Activated naive CD4-positive, alpha-beta T cell (primary cell): Measurements from ENCODE around the gene OSCP1.
A peak's percentile ranks its signal among the peaks of the same experiment; 100 is the strongest.

ENCODE experiments used
- DNase-seq, 4 experiments: peaks; one replicate each; lab custom pipeline; 2025; lab: John Stamatoyannopoulos, UW

The OSCP1 gene

DNA sequence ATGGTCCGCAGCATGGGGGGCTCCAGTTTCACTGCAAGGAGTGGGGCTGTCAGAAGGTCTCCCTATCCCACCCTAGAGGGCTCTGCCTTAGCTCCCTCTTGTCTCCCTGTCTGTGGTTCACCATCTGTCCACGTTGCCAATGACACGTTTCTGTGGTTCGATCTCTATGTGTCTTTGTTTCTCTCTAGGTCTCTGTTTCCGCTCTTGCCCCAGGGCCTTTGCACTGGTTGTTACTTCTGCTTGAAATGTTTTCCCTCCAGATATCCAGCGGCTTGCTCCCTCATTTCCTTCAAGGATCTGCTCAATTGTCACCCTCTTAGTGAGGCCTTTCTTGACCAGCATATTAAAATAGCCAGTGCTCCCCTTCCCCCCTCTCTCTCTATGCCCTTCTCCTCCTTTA is 22.4 kb upstream of the OSCP1 start:
- DNase-seq, result no peak

DNA sequence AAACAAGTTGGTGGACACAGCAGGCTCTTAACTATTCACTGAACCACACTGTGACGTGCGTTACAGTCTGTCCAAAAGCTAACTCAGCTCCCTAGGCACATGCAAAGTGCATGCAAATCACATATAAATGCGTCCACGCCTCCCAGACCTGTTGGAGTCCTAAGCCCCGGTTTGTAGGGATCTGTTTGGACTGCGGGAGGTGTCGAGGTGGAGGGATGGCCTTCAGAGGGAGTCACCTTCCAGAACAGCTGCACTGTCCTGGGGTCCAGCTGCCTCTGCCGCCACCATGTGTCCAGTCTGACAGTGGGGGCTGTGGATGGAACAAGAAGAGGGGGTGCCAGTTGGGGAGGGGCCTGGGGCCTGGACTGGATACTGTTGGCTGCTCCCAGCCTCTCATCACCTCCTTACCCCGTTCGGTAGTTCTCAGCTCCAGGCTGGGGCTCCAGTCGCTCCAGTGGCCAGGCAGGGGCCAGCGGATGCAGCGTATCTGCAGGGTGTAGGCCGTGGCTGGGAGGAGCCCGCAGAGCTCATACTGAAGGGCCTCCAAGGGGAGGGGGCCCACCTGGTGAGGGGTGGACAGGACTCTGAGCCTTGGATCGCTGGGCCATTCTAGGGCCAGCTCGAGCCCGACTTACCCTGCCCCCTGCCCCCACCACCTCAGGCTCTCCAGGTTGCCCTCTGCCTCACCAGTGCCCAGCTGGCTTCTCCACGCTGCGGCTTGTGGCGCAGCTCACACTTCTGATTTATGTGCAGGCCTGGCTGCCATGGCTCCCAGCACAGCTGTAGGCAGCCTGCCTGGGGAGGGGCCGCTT is 21.8 kb upstream of the OSCP1 start:
- no peak for DNase-seq

DNA sequence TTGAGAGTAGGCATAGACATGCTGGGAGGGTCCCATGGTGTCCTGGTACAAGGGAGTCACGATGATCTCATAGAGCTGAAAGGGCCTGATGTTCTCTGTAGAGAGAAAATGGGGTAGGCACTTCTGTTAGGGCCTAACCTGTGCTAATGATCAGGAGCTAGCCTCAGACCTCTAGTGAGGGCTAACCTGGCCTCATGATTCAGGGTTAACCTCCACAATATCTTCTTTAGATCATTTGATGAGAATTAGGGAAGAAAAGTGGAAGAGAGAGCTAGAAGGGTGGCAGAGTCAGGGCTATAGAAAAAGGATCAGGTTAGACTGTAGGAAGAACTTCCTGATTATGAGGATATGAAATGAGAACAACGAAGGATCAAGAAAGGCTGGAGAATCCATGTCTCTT is 18.9 kb upstream of the OSCP1 start:
- DNase-seq, result no peak

DNA sequence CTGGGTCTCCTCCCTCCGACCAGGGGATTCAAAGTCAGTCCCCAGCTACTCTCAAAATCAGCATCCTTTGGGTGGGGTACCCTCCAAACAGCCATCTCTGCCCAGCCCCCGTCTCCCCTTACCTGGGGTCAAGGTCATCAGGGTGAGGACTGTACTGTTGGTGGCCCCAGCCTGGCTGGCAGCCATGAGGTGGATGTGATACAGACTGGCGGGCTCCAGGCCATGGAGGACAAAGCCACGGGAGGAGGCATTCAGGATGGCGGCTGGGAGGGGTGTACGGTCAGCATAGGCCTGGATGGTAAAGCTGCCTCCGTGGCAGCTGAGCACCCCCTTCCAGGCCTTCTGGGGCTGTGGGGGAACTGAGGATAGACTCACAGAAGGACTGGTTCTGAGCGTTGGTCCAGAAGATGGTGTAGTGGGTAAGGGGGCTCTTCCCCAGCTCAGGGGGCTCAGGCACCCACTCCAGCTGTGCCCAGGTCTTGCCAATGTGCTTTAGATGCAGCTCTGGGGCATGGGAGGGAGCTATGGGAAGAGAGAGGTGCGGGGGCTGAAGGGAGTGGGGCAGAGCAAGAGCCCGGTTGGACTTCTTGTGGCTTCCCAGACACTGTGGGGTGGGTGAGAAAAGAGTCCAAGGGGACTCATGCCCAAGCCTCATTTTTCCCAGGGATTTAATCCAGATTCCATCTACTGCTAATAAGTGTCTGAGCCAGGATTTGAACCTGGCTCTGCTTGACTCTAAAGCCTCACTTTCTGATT is 17.6 kb upstream of the OSCP1 start:
- no peak for DNase-seq

DNA sequence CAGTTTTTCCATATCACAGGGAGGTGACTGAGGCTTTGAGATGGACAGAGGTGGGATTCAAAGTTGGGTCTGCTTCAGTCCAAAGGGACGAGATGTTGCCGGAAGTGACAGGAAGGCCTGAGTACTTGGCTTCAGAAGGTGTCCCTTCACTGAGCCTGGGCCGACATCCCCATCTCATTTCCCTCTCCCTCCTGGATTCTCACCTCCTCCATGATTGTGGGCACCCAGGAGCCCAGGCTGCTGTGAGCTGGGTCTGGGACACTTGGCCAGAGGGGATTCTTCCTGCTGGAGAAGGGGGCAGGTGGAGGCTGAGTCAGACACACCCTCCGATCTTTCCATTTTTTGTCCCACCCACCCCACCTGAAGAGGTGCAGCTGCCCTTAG is 16.8 kb upstream of the OSCP1 start:
- DNase-seq, result no peak

DNA sequence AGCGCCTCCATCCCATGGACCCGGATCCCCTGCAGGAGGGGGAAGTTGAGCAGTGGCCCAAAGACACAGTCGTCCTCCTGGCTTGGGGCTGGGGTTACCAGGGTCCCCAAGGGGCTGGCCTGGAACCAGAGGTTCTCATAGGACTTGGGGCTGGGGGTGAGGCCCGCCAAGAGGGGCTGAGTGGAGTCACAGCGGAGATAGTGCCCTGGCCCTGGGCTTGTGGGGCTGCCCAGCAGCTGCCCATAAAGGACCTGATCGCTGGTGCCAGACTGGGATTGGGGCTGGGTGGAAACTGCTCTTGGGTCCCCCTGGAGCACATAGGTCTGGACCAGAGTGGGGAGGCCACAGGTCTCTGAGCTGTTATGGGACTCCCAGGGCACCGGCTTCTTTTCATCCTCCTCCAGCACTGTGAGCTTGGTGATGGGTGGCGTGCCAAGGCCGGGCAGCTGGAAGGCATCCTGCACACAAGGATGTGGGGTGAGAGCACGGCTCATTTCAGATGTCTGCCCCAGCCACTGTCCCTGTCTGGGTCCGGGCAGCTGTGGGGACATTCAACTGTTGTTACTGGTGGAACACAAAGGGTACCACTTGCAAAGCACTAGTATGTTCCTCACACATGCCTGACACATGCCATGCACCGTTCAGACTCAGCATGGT is 16.2 kb upstream of the OSCP1 start:
- no peak for DNase-seq

DNA sequence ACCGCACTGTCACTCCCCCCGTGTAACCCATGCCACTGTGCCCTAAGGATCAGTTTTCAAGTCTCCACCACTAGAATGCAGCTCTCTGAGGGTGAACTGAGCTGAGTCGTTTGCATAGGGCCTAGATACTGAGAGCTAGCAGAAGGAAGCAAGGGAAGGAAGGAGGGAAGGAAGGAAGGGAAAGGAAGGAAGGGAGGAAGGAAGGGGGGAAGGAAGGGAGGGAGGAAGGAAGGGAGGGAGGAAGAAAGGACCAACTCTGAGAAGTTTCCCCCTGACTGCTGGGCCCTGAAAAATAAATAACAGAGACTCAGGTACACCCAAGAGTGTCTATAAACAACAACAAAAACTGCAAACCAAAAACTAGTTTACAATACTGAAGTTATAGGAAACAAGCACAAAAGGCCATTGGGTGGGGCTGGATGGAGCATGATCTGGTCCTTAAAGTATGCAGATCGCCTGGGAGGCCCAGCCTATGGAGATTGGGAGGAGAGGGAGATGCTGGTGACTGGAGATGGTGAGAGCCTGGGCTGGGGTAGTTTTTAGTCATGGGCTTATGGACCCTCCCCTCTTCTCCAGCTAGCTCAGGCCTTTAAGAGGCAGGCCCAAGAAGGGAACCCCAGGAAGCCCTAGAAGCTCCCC is 15.6 kb upstream of the OSCP1 start:
- DNase-seq, result no peak

DNA sequence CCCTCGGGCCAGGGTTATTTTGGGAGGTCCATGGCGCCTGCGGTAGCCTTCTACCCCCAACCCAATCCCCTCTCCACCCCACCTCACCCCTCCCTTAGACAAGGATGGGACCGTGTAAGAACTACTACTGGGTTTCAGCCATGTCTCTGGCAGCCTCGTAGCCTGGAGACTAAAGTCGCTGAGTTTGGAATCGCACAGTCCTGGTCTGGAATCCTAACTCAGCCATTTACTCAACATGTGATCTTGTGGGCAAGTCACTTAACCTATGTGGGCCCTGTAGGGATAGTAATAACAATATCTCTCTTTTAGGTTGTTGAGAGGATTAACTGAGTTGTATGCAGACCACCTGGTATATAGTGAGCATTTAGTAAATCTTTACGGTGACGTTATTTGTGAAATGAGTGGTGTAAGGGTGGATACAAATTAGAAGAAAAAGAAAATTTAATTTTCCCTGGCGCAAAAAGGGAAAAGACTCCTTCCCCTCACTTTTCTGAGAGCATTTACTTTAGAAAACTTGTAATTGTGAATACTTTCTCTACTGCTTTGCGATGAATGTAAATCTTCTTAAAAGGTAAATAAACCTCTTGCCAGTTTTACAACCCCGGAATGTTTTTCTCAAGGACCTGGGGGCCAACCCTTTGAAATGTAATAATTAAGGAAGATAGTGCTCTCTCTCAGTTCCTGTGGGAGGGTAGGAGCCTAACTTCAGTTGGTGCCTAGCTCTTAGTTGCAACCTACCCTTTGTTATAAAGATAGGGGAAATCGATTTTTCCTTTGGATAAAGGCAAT is 14.5 kb upstream of the OSCP1 start:
- DNase-seq, result no peak

DNA sequence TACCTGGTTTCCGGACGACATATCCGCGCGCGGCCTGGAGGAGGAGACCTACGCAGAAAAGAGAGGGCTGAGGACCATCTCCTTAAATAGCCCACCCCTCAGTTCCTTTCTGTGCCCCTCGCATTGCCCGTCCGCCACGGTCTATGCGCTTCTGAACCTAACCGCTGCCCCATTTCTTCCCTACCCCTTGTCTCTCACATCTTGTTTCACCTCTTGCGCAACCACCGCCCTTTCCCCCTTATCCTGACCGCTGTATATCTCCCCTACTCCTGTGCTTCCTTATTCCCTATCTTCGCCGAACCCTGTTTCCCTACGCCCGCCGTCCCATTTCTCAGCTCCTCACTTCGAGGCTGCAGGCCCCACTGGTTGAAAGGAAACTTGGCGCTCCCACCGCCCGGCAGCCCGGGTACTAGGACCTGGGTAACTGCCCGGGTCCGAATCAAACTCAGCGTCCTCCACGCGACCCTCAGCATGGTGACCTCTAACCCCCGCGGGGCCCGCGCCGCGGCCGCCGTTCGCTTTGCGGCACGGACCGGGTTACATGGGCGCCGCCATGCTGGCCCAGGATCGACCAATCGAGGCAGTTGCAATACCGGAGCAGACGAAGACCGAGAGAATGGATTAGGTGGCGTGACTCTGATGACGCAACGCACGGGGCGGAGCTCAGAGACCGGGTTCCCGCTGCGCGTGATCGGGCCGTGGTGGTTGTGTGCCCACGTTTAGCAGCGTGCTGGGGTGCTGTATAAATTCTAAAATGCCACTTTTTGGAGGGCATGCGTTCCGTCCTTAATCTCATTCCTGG is 13.8 kb upstream of the OSCP1 start, which contains the start of gene MRPS15:
MRPS15 (minus strand) TSS at position 582 of the 802 bp plus-strand sequence; CDS start at position 473, 109 bp downstream.
- DNase-seq, result peak; percentile 73 to 92 (median 84)

DNA sequence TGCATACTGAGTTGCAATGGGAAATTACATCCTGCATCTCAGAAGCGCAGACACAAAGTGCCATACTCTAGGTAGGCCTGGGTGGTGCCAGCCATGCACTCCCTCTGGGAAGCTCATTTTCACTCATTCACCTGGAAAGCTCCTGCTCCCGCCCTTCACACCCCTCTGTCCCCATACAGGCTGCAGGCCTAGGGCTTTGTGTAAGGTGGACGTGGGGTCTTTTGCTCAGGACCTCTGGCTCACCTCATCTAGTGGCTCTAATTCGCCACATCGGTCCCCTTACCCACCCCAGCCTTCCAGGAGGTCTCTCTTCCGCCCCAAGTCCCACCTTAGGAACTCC is 13.2 kb upstream of the OSCP1 start:
- DNase-seq, result no peak

DNA sequence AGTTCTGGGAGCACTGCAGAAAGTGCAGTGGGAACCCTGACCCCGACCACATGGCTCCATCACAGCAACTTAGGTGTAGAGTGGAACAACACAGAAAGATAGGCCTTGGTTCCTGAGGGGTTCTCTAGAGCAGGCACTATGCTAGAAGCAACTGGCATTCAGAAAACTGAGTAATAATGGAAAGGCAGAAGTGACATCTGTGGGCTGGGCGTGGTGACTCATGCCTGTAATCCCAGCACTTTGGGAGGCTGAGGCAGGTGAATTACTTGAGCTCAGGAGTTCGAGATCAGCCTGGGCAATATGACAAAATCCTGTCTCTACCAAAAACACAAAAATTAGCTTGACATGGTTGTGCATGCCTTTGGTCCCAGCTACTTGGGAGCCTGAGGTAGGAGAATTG is 8.7 kb upstream of the OSCP1 start:
- DNase-seq, result no peak

DNA sequence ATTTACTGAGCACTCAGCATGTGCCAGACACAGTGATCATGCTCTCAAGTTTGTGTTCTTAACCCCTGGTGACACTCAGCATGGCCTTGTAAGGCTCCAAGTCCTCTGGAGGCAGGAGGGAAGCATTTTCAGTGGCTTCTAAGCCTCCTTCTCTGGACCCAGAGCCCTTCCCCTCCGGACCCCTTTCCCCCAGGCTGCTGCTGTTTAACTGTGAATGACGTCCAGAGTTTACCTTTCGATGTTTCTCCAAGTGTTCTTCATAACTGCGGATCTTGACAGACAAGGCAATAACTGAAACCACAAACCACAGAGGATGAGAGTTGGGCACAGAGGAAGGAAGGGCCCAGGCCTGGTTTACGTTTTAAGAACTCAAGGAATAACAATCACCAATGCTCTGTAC is 7.4 kb upstream of the OSCP1 start:
- DNase-seq, result no peak

DNA sequence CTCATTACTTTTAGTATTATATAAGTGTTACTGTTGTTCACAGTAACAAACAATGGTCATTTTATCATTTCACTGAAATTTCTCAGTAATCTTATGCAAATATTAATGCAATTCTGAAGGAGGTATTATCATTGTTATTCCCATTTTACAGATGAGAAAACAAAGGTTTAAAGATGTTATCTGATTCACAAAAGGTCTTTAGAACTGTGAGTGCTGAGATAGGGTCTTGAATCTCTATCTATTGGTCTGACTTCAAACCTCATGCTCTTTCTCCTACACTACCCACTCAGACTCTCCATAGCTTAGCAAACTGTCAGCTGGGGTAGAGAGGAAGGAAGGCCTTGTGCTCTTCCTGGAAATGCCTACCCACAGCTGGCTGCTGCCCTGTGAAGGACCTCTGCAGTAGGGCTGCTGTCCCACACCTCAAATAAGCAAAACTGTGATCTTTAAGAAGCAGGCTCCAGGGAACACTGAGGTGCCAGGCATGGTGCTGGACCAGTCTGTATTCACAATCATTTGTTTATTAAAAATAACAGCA is 6.2 kb upstream of the OSCP1 start:
- no peak for DNase-seq

DNA sequence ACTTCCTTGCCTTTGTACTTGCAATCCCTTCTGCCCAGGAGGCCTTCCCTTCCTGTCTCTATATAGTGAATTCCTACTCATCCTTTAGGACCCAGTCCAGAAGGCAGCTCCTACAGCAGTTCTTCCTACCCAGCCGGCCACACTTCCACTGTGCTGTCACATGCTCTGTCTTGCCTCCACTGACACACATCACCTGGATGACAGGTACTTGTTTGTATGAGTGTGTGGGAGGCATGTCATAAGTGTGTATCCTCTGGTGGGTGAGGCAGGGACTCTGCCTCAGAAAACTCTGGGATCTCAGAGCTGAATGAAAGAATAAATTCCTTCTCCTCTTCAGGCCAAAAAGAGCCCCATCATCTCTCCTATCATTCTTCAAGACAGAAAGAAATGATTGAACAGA is 5.1 kb upstream of the OSCP1 start:
- no peak for DNase-seq

DNA sequence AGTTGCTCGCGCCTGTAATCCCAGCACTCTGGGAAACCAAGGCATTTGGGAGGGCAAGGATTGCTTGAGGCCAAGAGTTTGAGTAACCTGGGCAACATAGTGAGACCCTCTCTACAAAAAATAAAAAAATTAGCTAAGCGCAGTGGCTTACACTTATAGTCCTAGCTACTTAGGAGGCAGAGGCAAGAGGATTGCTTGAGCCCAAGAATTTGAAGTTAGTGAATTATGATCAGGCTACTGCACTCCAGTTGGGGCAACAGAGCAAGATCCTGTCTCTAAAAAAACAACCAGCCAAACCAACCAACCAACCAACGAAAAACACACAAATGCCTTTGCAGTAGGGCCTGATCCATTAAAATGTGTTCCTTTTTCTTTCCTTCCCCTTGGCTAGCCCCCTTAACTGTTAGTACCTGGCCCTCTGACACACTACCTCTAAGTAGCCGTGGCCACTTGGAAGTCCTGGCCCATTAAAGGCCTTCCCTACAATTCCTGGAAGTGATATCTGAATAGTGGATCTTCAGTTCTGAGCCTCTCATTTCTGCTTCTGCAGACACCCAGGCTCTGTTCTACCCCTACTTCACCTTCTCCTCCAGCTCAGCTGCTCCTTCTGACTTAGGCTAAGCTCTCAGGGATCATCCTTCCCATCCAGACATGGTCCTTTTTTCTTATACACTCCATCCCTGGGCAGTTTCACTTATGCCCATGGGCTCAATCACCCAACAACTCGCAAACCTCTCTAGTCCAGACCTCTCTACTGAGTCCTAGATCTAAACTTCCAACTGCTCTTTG is 3.5 kb upstream of the OSCP1 start:
- DNase-seq, result no peak

DNA sequence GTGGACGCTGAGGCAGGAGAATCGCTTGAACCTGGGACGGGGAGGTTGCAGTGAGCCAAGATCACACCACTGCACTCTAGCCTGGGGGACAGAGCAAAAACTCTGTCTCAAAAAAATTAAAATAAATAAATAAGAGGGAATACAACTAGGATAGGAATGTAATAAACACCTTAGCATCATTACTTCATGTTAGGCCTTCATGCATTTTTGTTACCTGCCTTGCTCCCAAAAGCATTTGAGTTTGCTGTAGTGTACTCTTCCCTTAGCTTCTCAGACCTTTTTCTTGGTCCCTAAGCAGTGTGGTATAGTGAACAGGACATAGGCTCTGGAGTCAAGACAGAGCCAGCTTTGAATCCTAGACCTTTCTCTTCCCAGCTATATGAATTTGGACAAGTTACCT is 2.8 kb upstream of the OSCP1 start:
- DNase-seq, result no peak

DNA sequence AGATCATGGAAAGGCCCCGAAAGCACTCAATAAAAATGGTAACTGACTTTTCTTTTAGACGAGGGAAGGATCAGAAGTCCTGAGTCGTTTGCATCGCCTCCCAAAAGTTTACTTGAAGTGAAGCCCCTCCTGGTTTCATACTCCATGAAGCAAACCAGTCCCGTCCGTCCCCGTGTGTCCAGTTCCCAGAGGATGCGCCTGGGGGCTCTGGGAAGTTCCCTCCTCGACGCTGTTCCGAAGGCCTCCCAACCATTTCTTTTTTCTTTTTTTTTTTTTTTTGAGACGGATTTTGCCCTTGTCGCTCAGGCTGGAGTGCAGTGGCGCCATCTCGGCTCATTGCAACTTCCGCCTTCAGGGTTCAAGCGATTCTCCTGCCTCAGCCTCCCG is 661 bp upstream of the OSCP1 start:
- DNase-seq, result no peak

DNA sequence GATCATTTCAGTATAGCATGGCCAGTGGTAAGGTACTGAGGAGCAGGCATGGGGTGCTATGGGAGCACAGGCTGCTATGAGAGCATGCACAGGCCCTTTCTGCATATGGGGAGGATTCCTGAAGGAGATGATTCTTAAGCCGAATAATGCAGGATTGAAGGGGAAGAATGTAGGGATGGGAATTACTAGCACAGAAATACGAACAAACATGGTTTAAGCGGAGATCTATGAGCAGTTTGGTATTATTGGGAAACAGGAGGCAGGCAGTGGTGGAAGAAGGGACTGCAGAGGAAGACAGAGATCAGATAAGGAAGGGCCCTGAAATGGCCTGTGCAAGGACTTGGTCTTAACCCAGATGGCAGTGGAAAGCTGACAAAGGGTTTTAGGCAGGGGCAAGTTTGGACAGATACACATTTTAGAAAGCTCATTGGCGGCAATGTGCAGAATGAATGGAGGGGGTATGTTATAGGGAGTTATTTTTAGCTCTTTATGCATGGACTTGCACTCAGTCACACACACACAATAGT is 1.7 kb downstream of the OSCP1 start:
- DNase-seq, result no peak

DNA sequence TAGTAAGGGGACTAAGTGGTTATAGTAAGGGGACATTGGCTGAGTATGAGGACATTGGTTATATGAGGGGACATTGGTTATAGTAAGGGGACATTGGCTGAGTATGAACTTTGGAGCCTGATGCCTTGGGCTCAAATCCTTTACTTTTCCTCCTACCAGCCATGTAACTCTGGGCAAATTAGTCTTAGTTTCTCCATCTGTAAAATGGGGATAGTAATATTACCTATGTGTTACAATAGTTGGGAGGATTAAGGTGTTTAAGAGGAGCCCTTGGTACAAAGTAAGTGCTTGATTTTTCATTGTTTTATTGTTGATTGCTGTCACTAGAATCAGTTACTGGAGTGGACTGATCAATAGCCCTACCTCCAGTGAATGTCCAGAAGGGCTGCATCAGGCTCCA is 2.8 kb downstream of the OSCP1 start:
- DNase-seq, result no peak

DNA sequence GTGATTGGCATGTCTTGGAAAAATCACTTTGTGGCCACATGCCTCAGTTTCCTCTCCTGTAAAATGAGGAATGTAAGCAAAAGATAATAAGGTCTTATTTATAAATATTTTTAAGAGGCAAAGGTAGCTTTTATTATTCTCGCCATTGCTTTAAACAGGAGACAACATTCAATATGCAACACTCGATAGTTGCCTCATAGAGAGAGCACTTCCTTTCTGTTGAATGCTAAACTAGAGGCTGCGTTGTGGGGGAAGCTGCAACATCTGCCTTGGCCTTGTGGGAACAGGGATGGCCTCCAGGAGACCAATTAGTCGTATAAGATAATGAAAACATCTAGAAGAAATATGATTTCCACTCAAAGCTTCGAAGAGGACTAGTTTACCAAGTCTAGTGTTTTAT is 3.5 kb downstream of the OSCP1 start:
- DNase-seq, result no peak
